ENCODE results near the gene APOBEC3G.

- TF ChIP-seq, protein P1, sequence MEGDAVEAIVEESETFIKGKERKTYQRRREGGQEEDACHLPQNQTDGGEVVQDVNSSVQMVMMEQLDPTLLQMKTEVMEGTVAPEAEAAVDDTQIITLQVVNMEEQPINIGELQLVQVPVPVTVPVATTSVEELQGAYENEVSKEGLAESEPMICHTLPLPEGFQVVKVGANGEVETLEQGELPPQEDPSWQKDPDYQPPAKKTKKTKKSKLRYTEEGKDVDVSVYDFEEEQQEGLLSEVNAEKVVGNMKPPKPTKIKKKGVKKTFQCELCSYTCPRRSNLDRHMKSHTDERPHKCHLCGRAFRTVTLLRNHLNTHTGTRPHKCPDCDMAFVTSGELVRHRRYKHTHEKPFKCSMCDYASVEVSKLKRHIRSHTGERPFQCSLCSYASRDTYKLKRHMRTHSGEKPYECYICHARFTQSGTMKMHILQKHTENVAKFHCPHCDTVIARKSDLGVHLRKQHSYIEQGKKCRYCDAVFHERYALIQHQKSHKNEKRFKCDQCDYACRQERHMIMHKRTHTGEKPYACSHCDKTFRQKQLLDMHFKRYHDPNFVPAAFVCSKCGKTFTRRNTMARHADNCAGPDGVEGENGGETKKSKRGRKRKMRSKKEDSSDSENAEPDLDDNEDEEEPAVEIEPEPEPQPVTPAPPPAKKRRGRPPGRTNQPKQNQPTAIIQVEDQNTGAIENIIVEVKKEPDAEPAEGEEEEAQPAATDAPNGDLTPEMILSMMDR (IDR thresholded peaks at IDR 0.05; ENCODE audit: low read depth, low read length) = no peak
- TF ChIP-seq POLR2A (IDR thresholded peaks at IDR 0.05; ENCODE audit: extremely low read depth, insufficient read length) = no peak
These were observed 52.0 kb downstream of the APOBEC3G start for GRCh38 chr22:39129081-39129480.

Measured in NB4 (cell line).